ENCODE data around the gene SGCA. TPM values are rescaled to one million over a fixed set of nuclear protein-coding genes. Genes with fewer than 3 reads are reported as not detected.

The SGCA gene
- total and polyA plus RNA-seq, 2 of the 13 experiments (the other 11 are each of a cell fraction or from before 2014, with no cell fraction given) = not detected

- no peak for TF ChIP-seq ZNF646 (CRISPR knock-in tag; IDR thresholded peaks at IDR 0.05)
- no peak for TF ChIP-seq MBD4 (IDR thresholded peaks at IDR 0.05; ENCODE audit: borderline replicate concordance, low read length)
- peak; percentile 31; the same call in 1 of the 2 replicates for TF ChIP-seq PHF20 (CRISPR knock-in tag; IDR thresholded peaks at IDR 0.05)
- no peak; the same call in 1 of the 2 replicates for TF ChIP-seq CAMTA2 (CRISPR knock-in tag; IDR thresholded peaks at IDR 0.05; ENCODE audit: borderline replicate concordance)
- TF ChIP-seq DPF2 (CRISPR knock-in tag; IDR thresholded peaks at IDR 0.05; ENCODE audit: borderline replicate concordance, low read depth) = no peak
- TF ChIP-seq SP140L (CRISPR knock-in tag; IDR thresholded peaks at IDR 0.05; ENCODE audit: borderline replicate concordance) = no peak
- no peak for TF ChIP-seq TBX3 (IDR thresholded peaks at IDR 0.05; ENCODE audit: borderline replicate concordance)
- TF ChIP-seq SRSF1 (optimal IDR thresholded peaks at IDR 0.05; ENCODE audit: low read depth, low read length) = no peak
- peak; percentile 80; the same call in 1 of the 2 replicates for TF ChIP-seq KDM5B (CRISPR knock-in tag; IDR thresholded peaks at IDR 0.05; ENCODE audit: borderline replicate concordance)
- TF ChIP-seq ZFP91 (CRISPR knock-in tag; IDR thresholded peaks at IDR 0.05; ENCODE audit: borderline replicate concordance) = peak; percentile 44; the same call in 1 of the 2 replicates
- TF ChIP-seq ZNF292 (CRISPR knock-in tag; IDR thresholded peaks at IDR 0.05; ENCODE audit: borderline replicate concordance, low read depth) = no peak
- peak; percentile 69; the same call in 1 of the 2 replicates for TF ChIP-seq MYPOP (CRISPR knock-in tag; IDR thresholded peaks at IDR 0.05)
- no peak for TF ChIP-seq E2F2 (CRISPR knock-in tag; IDR thresholded peaks at IDR 0.05; ENCODE audit: borderline replicate concordance)
- TF ChIP-seq FOXP4 (CRISPR knock-in tag; IDR thresholded peaks at IDR 0.05) = no peak
Observed at GRCh38 chr17:50149417-50150353, 16.1 kb upstream of the SGCA start (continued).
